PFSK-1 (cell line): ENCODE measurements around the gene CREBRF.

Experiments used
- FOXP2 ChIP-seq: optimal IDR thresholded peaks from 2 replicates; pipeline ENCODE3; 2011; ENCODE audit warnings: borderline replicate concordance, control low read depth, inconsistent platforms; ENCODE audit not compliant: insufficient read depth; ENCODE audit errors: extremely low read length, extremely low read depth
- POLR2AphosphoS5 ChIP-seq: IDR thresholded peaks from 2 replicates; pipeline ENCODE4 v1.6.1; 2012; ENCODE audit warnings: low read depth, mild to moderate bottlenecking, control low read depth, low read length, moderate library complexity
- REST ChIP-seq, 2 experiments: IDR thresholded peaks; 2 replicates each; pipeline versions ENCODE4 v1.6.1 to v1.8.0; 2011 to 2012; ENCODE audit warnings: low read depth in 2 of 2, low read length in 2 of 2, control low read depth in 1 of 2, inconsistent platforms in 1 of 2, mild to moderate bottlenecking in 1 of 2, moderate library complexity in 1 of 2; ENCODE audit not compliant: insufficient read depth in 1 of 2
- SIN3A ChIP-seq: IDR thresholded peaks from 2 replicates; pipeline ENCODE4 v1.6.1; 2012; ENCODE audit warnings: mild to moderate bottlenecking, low read length, moderate library complexity, borderline replicate concordance; ENCODE audit not compliant: insufficient read depth
- TAF1 ChIP-seq: IDR thresholded peaks from 2 replicates; pipeline ENCODE4 v1.6.1; 2012; ENCODE audit warnings: low read length, control low read depth, borderline replicate concordance; ENCODE audit not compliant: insufficient read depth

GRCh38 chr5:173103411-173103810 lies 47.3 kb downstream of the CREBRF start:
- no peak for TF ChIP-seq POLR2AphosphoS5
- TF ChIP-seq TAF1: no peak
- no peak for TF ChIP-seq FOXP2
- no peak for TF ChIP-seq REST (IDR thresholded peaks at IDR 0.05; ENCODE audit: insufficient read depth in 1 of 2, low read depth in 2 of 2, low read length in 2 of 2)
- no peak for TF ChIP-seq SIN3A
